Measurements from ENCODE around the gene C7orf25.

C7orf25 gene

DNA sequence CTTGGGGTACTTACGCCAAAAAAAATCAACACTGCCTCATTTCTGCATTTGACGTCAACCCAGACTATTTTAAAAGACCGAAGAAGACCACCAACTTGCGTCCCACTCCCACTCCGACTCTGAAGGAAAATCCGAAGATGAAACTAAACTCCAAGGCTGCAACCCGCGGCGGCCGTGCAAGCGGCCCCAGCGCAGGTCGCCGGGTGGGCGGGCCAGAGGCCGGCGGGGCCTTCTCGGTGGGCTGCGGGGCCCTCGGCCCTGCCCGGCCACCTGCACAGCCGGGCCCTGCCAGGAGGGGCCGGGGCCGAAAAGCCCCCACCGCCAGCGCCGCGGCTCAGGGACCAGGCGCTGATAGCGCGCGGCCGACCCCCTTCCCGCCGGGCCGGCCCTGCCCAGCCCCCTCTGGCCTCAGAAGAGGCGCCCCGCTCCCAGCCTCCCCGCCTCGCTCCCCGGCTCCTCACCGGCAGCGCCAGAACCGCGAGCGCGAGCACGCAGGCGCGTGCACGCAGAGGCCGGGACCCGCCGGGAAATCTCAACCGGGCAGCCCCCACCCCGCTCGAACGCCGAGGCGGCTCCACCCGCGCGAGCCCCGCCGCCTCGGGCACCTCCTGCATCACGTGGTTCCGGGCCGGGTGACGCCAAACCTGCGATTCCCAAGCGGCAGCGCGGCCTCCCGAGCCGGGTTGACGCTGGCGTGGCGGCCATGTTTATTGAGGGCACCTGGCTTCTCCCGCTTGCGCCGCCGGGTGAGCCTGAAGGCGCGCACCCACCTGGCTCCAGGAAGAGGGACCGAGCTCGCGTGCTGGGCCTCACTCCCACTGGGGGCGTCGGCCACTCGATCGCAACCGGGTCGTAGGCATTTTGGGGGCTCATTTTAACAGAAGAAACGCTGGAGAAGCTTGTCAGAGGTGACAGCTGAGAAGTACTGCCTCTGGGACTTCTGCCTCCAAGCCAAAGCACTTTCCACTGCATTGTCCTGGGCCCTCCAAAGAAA is at the start of gene C7orf25:
Gene C7orf25 (minus strand): TSS at position 617 of the 994 bp plus-strand sequence. CDS start 1,170 bp downstream, outside the sequence.
- peak within 1 kb of the TSS; percentile 81 for H3K4me3 ChIP-seq (ENCODE audit: low read depth, low read length)
- TF ChIP-seq, protein P1, sequence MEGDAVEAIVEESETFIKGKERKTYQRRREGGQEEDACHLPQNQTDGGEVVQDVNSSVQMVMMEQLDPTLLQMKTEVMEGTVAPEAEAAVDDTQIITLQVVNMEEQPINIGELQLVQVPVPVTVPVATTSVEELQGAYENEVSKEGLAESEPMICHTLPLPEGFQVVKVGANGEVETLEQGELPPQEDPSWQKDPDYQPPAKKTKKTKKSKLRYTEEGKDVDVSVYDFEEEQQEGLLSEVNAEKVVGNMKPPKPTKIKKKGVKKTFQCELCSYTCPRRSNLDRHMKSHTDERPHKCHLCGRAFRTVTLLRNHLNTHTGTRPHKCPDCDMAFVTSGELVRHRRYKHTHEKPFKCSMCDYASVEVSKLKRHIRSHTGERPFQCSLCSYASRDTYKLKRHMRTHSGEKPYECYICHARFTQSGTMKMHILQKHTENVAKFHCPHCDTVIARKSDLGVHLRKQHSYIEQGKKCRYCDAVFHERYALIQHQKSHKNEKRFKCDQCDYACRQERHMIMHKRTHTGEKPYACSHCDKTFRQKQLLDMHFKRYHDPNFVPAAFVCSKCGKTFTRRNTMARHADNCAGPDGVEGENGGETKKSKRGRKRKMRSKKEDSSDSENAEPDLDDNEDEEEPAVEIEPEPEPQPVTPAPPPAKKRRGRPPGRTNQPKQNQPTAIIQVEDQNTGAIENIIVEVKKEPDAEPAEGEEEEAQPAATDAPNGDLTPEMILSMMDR (IDR thresholded peaks at IDR 0.05; ENCODE audit: borderline replicate concordance, insufficient read depth, low read depth, low read length), result no peak

GRCh38 chr7:42961170-42961569 is 49.3 kb upstream of the C7orf25 start:
- TF ChIP-seq, protein P1 (IDR thresholded peaks at IDR 0.05; ENCODE audit: borderline replicate concordance, insufficient read depth, low read depth, low read length), result no peak
- H3K4me3 ChIP-seq (ENCODE audit: low read depth, low read length), result no peak overlapping the region

GRCh38 chr7:42960762-42961161 is 48.9 kb upstream of the C7orf25 start:
- TF ChIP-seq, protein P1 (IDR thresholded peaks at IDR 0.05; ENCODE audit: borderline replicate concordance, insufficient read depth, low read depth, low read length), result no peak
- H3K4me3 ChIP-seq (ENCODE audit: low read depth, low read length), result no peak overlapping the region

GRCh38 chr7:42959549-42959948 is 47.7 kb upstream of the C7orf25 start:
- H3K4me3 ChIP-seq (ENCODE audit: low read depth, low read length), result no peak overlapping the region
- TF ChIP-seq, protein P1 (IDR thresholded peaks at IDR 0.05; ENCODE audit: borderline replicate concordance, insufficient read depth, low read depth, low read length), result no peak

DNA sequence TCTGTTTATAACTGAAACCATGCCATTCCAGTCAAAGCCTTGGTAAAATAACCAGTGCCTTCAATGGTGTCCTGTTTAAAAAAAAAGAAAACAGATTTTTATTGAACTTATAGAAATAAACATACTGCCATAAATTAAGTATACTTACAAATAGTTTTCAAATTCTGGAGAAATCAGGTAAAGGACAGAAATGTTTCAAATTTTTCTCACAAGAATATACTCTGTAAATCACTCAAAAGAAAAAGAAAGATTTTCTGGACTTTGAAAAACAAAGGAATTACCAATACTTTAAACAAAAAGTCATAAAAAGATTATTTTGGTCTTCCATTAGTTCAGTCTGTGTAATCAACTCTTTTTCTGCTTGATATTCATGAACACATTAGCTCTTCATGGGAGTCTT is 44.2 kb upstream of the C7orf25 start:
- TF ChIP-seq, protein P1 (IDR thresholded peaks at IDR 0.05; ENCODE audit: borderline replicate concordance, insufficient read depth, low read depth, low read length), result no peak
- no peak overlapping the region for H3K4me3 ChIP-seq (ENCODE audit: low read depth, low read length)

GRCh38 chr7:42953994-42954393 is 42.1 kb upstream of the C7orf25 start:
- TF ChIP-seq, protein P1 (IDR thresholded peaks at IDR 0.05; ENCODE audit: borderline replicate concordance, insufficient read depth, low read depth, low read length), result no peak

GRCh38 chr7:42952328-42952727 is 40.5 kb upstream of the C7orf25 start:
- no peak overlapping the region for H3K4me3 ChIP-seq (ENCODE audit: low read depth, low read length)
- TF ChIP-seq, protein P1 (IDR thresholded peaks at IDR 0.05; ENCODE audit: borderline replicate concordance, insufficient read depth, low read depth, low read length), result no peak

More at GRCh38 chr7:42953994-42954393, 42.1 kb upstream of the C7orf25 start:
- no peak overlapping the region for H3K4me3 ChIP-seq (ENCODE audit: low read depth, low read length)
